SK-N-SH (cell line): ENCODE data around the gene HEBP2. TPM values are rescaled to one million over a fixed set of nuclear protein-coding genes. Genes with fewer than 3 reads are reported as not detected.

Experiments
- CTCF ChIA-PET: fragments of 300-600, 350-600 bp; formaldehyde crosslinking; extraction: SDS; loops from one replicate; lab custom pipeline; 2021; lab: Yijun Ruan, JAX
- POLR2A ChIA-PET: fragments of 350-600 bp; sonication (Branson Sonifier 250); formaldehyde crosslinking; extraction: SDS; loops from one replicate; lab custom pipeline; 2020; ENCODE audit warnings: antibody characterized with exemption, inconsistent platforms; lab: Yijun Ruan, JAX
- DNase-seq: peaks from one replicate; pipeline ENCODE4 v3.0.0; 2012
- H2AFZ ChIP-seq: fragments of 200-600 bp; sonication (generic); 2 replicates; pipeline ENCODE4 v1.8.1; 2016; ENCODE audit warnings: antibody characterized with exemption, mild to moderate bottlenecking, low read depth
- H3F3A ChIP-seq: fragments of 200-600 bp; sonication (generic); replicated peaks from 2 replicates; pipeline ENCODE3; 2016; ENCODE audit warnings: antibody characterized with exemption, mild to moderate bottlenecking; ENCODE audit not compliant: insufficient read depth
- H3K27ac ChIP-seq, 2 experiments: fragments of 200-500 bp in 1 of 2; fragments of 200-600 bp in 1 of 2; sonication (Bioruptor generic) in 1 of 2; sonication (generic), shearing (Covaris generic) in 1 of 2; 2 replicates each; pipeline versions ENCODE4 v1.5.1 to v1.6.1; 2014 to 2016; ENCODE audit warnings: low read depth in 2 of 2, inconsistent platforms in 1 of 2, low read length in 1 of 2, mild to moderate bottlenecking in 1 of 2, mixed read lengths in 1 of 2
- H3K27me3 ChIP-seq: fragments of 200-600 bp; sonication (generic), shearing (Covaris generic); 2 replicates; pipeline ENCODE4 v1.6.1; 2016; ENCODE audit warnings: mixed run types; ENCODE audit not compliant: insufficient read depth
- H3K36me3 ChIP-seq, 2 experiments: fragments of 200-500 bp in 1 of 2; fragments of 200-600 bp in 1 of 2; sonication (Bioruptor generic) in 1 of 2; sonication (generic) in 1 of 2; replicated peaks in 1 of 2; 2 replicates each; pipeline versions ENCODE3 to v1.5.1; 2014 to 2016; ENCODE audit warnings: low read length in 1 of 2, mild to moderate bottlenecking in 1 of 2; ENCODE audit not compliant: insufficient read depth in 2 of 2, control insufficient read depth in 1 of 2
- H3K4me1 ChIP-seq, 2 experiments: fragments of 200-500 bp in 1 of 2; fragments of 200-600 bp in 1 of 2; sonication (Bioruptor generic) in 1 of 2; sonication (generic), shearing (Covaris generic) in 1 of 2; 2 replicates each; pipeline versions ENCODE4 v1.5.1 to v1.6.1; 2014 to 2016; ENCODE audit warnings: low read depth in 1 of 2, low read length in 1 of 2, mixed run types in 1 of 2; ENCODE audit not compliant: insufficient read depth in 2 of 2, control insufficient read depth in 1 of 2
- H3K4me2 ChIP-seq: fragments of 200-600 bp; sonication (generic), shearing (Covaris generic); 2 replicates; pipeline ENCODE4 v1.6.1; 2017; ENCODE audit warnings: mixed run types
- H3K4me3 ChIP-seq, 2 experiments: fragments of 200-500 bp in 1 of 2; fragments of 200-600 bp in 1 of 2; sonication (Bioruptor generic) in 1 of 2; sonication (generic), shearing (Covaris generic) in 1 of 2; 2 replicates each; pipeline versions ENCODE4 v1.5.1 to v1.8.1; 2014 to 2016; ENCODE audit warnings: low read depth in 2 of 2, inconsistent platforms in 1 of 2, low read length in 1 of 2, mild to moderate bottlenecking in 1 of 2, mixed read lengths in 1 of 2, moderate library complexity in 1 of 2
- H3K79me2 ChIP-seq: fragments of 200-600 bp; sonication (generic); 2 replicates; pipeline ENCODE4 v1.8.1; 2017; ENCODE audit warnings: mild to moderate bottlenecking; ENCODE audit not compliant: insufficient read depth
- H3K9ac ChIP-seq: fragments of 200-600 bp; sonication (generic); 2 replicates; pipeline ENCODE4 v1.6.1; 2017; ENCODE audit warnings: mixed run types
- H3K9me2 ChIP-seq: fragments of 200-600 bp; sonication (generic); 2 replicates; pipeline ENCODE4 v1.6.1; 2017; ENCODE audit warnings: mixed run types
- H3K9me3 ChIP-seq: fragments of 200-600 bp; sonication (generic); 2 replicates; pipeline ENCODE4 v1.6.1; 2017; ENCODE audit warnings: mixed run types, mild to moderate bottlenecking, moderate library complexity
- H4K20me1 ChIP-seq: fragments of 200-600 bp; sonication (generic); 2 replicates; pipeline ENCODE4 v1.6.1; 2017; ENCODE audit warnings: mild to moderate bottlenecking, mixed run types; ENCODE audit not compliant: insufficient read depth
- CTCF ChIP-seq: fragments of 200-600 bp; sonication (generic); IDR thresholded peaks from 2 replicates; pipeline ENCODE4 v1.6.1; 2017; ENCODE audit warnings: antibody characterized with exemption, mild to moderate bottlenecking, moderate library complexity
- EP300 ChIP-seq, 2 experiments: IDR thresholded peaks; 2 replicates each; pipeline versions ENCODE4 v1.4.0 to v1.6.1; 2012; ENCODE audit warnings: borderline replicate concordance in 1 of 2, low read depth in 1 of 2, low read length in 1 of 2
- FOSL2 ChIP-seq: IDR thresholded peaks from 2 replicates; pipeline ENCODE4 v1.4.0; 2012; ENCODE audit warnings: low read depth, mild to moderate bottlenecking, moderate library complexity, borderline replicate concordance
- GABPA ChIP-seq: IDR thresholded peaks from 2 replicates; pipeline ENCODE4 v1.4.0; 2012; ENCODE audit warnings: low read depth, mild to moderate bottlenecking
- MAX ChIP-seq: IDR thresholded peaks from 2 replicates; pipeline ENCODE4 v1.4.0; 2012; ENCODE audit warnings: low read depth
- MEF2A ChIP-seq: IDR thresholded peaks from 2 replicates; pipeline ENCODE4 v1.4.0; 2012; ENCODE audit warnings: low read depth, borderline replicate concordance
- NRF1 ChIP-seq: IDR thresholded peaks from 2 replicates; pipeline ENCODE4 v1.6.1; 2012; ENCODE audit warnings: low read depth, mild to moderate bottlenecking, low read length
- PBX3 ChIP-seq: IDR thresholded peaks from 2 replicates; pipeline ENCODE4; 2012
- POLR2AphosphoS5 ChIP-seq: IDR thresholded peaks from 2 replicates; pipeline ENCODE4 v1.6.1; 2012; ENCODE audit warnings: low read depth, low read length
- RFX5 ChIP-seq: IDR thresholded peaks from 2 replicates; pipeline ENCODE4 v1.6.1; 2012; ENCODE audit warnings: mild to moderate bottlenecking, improper control_type of control experiment, low read length
- SIN3A ChIP-seq: IDR thresholded peaks from 2 replicates; pipeline ENCODE4 v1.6.1; 2012; ENCODE audit warnings: low read depth, mild to moderate bottlenecking, low read length, moderate library complexity, borderline replicate concordance
- USF1 ChIP-seq: IDR thresholded peaks from 2 replicates; pipeline ENCODE4 v1.4.0; 2012; ENCODE audit warnings: low read depth, borderline replicate concordance
- USF2 ChIP-seq: fragments of 150-350 bp; IDR thresholded peaks from 2 replicates; pipeline ENCODE4 v1.6.1; 2017; ENCODE audit warnings: antibody characterized with exemption, low read length, low read depth, borderline replicate concordance
- WGBS: methylation state at CpG from one replicate; pipeline ENCODE4 v1.1.6; 2017; ENCODE audit warnings: low lambda C conversion rate; 5-methylcytosine and 5-hydroxymethylcytosine counted together
- polyA plus RNA-seq, 3 experiments: library from polyadenylated mRNA; depleted of rRNA; stranded (reverse); fragments of >200 nt; gene quantifications; 2 replicates each; pipeline ENCODE4 v1.2.3, GENCODE V29; 2012

HEBP2 gene
- polyA plus RNA-seq, 1 of the 3 experiments (the other 2 are of a cell fraction), result 7.6 TPM

- H3K9ac ChIP-seq, result no peak overlapping the region
- H3K36me3 ChIP-seq, result no peaks in the 10 kb centered on the region
- H4K20me1 ChIP-seq, result no peaks in the 10 kb centered on the region
- no peaks in the 10 kb centered on the region; a peak in 1 of 4 replicates for H3K4me1 ChIP-seq
- H3K27me3 ChIP-seq, result peaks cover 52% of the 10 kb centered on the region
- no peak overlapping the region for H2AFZ ChIP-seq
- ChIA-PET CTCF (interaction anchor here (0.9 to 3.7 kb wide), 16 partner anchors 15 to 314 kb away, joined by 3 to 19 read pairs (median 4); partner anchors contain the start of gene HEBP2), POLR2A (no interaction called here)
- TF ChIP-seq EP300 (IDR thresholded peaks at IDR 0.05; ENCODE audit: borderline replicate concordance in 1 of 2, low read depth in 1 of 2, low read length in 1 of 2) (no peak), NRF1 (no peak), GABPA (no peak), RFX5 (no peak), SIN3A (no peak), PBX3 (no peak), FOSL2 (no peak), USF1 (no peak), POLR2AphosphoS5 (no peak), CTCF (no peak), USF2 (no peak), MAX (no peak), MEF2A (no peak)
- no peaks in the 10 kb centered on the region for H3K9me3 ChIP-seq
- no peak overlapping the region for H3K27ac ChIP-seq
- H3K9me2 ChIP-seq, result no peaks in the 10 kb centered on the region
- whole genome bisulfite sequencing, result 15% methylated on average over 8 of the region's 29 CpGs
- no peak overlapping the region for H3K4me2 ChIP-seq
- H3K4me3 ChIP-seq, result no peak overlapping the region
- H3F3A ChIP-seq, result no peaks in the 10 kb centered on the region
- H3K79me2 ChIP-seq, result no peaks in the 10 kb centered on the region
- no peak for DNase-seq
Measured at GRCh38 chr6:138430361-138431145, 26.5 kb downstream of the HEBP2 start.
